Activated T-cell treated with anti-CD3 and anti-CD28 coated beads, Interleukin-2, amount 50 U/mL, for 4 hours (primary cell): ENCODE measurements around the gene SGSM1. TPM values are rescaled to one million over a fixed set of nuclear protein-coding genes. Genes with fewer than 3 reads are reported as not detected.
"Not testable (repeated sequence)": the region's sequence is repeated elsewhere in the genome, so short reads cannot be mapped to it uniquely, and the experiment has no call there.

Experiments used
- ATAC-seq, 2 donors: fragments of 200-7000 bp; cut with Tn5 transposase; one replicate each; pipeline ENCODE4 v1.10.0; 2021
- DNase-seq: peaks from one replicate; pipeline ENCODE4 v3.0.0-alpha.2; 2020
- H3K27me3 Mint-ChIP-seq: one replicate; pipeline ENCODE4 v1.8.0; 2021; ENCODE audit warnings: low read depth, mixed read lengths
- H3K36me3 Mint-ChIP-seq: one replicate; pipeline ENCODE4 v1.8.0; 2022; ENCODE audit warnings: mixed read lengths; ENCODE audit not compliant: insufficient read depth
- H3K4me1 Mint-ChIP-seq: one replicate; pipeline ENCODE4 v1.8.0; 2021; ENCODE audit warnings: low read depth, mixed read lengths
- H3K4me3 Mint-ChIP-seq: one replicate; pipeline ENCODE4 v1.8.0; 2021; ENCODE audit warnings: mild to moderate bottlenecking, moderate library complexity, mixed read lengths
- H3K9me3 Mint-ChIP-seq: one replicate; pipeline ENCODE4 v1.8.0; 2021; ENCODE audit warnings: mixed read lengths
- total RNA-seq, 3 donors: library from RNA; stranded (reverse); gene quantifications; one replicate each; pipeline ENCODE4 v1.2.1, GENCODE V29; 2021

Gene SGSM1
- total RNA-seq, 3 donors from 2014 or later: 0.03 to 0.98 (median 0.05) TPM

DNA sequence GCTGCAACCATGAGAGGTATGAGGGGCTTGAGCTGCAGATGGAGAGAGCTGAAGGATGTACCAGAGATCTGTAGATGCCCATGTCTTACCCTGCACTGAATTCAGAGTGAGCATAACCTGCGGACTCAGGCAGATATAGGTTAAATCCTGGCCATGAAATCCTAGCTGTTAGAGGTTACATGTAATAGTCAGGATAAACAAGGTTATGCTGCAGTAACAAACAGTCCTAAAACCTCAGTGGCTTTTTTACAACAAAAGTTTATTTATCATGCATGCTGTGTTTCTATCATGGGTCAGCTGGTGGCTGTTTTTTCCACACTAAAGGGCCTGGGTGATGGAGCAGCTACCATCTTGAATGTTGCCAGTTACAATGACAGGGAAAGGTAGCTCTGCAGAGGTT lies 70.7 kb downstream of the SGSM1 start:
- Mint-ChIP-seq H3K4me1 (no peaks in the 10 kb centered on the region), H3K4me3 (no peak overlapping the region), H3K27me3 (no peaks in the 10 kb centered on the region), H3K36me3 (peaks cover 2% of the 10 kb centered on the region), H3K9me3 (no peaks in the 10 kb centered on the region)
- no peak for DNase-seq
- ATAC-seq: no peak

DNA sequence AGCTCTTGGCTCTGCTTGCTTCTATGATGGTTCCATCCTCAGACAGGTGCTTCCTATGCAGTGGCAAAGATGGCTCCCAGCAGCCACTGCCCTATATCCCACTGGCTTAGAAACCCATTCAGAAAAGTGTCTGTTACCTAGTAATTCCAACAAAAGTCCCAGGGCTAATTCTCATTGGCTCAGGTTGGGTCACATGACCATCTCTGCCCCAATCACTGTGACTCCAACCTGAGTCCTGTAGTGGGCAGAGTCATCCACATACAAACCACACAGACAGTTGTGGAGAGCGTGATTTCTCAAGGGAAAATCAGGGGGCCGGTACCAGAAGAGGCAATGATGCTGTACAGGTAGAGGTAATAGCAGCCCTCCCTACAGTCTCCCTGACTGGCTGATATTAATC lies 73.0 kb downstream of the SGSM1 start:
- no peaks in the 10 kb centered on the region for H3K4me1 Mint-ChIP-seq
- H3K27me3 Mint-ChIP-seq: no peaks in the 10 kb centered on the region
- peaks cover 2% of the 10 kb centered on the region for H3K36me3 Mint-ChIP-seq
- ATAC-seq (no peak), DNase-seq (no peak)
- no peak overlapping the region for H3K4me3 Mint-ChIP-seq
- no peaks in the 10 kb centered on the region for H3K9me3 Mint-ChIP-seq

GRCh38 chr22:24883432-24883831 lies 77.4 kb downstream of the SGSM1 start:
- peaks cover 3% of the 10 kb centered on the region for H3K36me3 Mint-ChIP-seq
- H3K4me3 Mint-ChIP-seq: no peak overlapping the region
- no peak for ATAC-seq
- H3K9me3 Mint-ChIP-seq: no peaks in the 10 kb centered on the region
- H3K4me1 Mint-ChIP-seq: no peaks in the 10 kb centered on the region
- no peaks in the 10 kb centered on the region for H3K27me3 Mint-ChIP-seq
- no peak for DNase-seq

GRCh38 chr22:24887260-24887659 lies 81.2 kb downstream of the SGSM1 start:
- ATAC-seq: no peak
- Mint-ChIP-seq H3K4me1 (no peaks in the 10 kb centered on the region), H3K27me3 (no peaks in the 10 kb centered on the region), H3K4me3 (no peak overlapping the region), H3K9me3 (no peaks in the 10 kb centered on the region), H3K36me3 (peaks cover 3% of the 10 kb centered on the region)
- DNase-seq: no peak

- Mint-ChIP-seq H3K36me3 (no peaks in the 10 kb centered on the region), H3K4me1 (no peaks in the 10 kb centered on the region), H3K4me3 (no peak overlapping the region), H3K27me3 (no peaks in the 10 kb centered on the region), H3K9me3 (no peaks in the 10 kb centered on the region)
- no peak for ATAC-seq
- DNase-seq: no peak
Observed at GRCh38 chr22:24893341-24894070, 87.5 kb downstream of the SGSM1 start.

DNA sequence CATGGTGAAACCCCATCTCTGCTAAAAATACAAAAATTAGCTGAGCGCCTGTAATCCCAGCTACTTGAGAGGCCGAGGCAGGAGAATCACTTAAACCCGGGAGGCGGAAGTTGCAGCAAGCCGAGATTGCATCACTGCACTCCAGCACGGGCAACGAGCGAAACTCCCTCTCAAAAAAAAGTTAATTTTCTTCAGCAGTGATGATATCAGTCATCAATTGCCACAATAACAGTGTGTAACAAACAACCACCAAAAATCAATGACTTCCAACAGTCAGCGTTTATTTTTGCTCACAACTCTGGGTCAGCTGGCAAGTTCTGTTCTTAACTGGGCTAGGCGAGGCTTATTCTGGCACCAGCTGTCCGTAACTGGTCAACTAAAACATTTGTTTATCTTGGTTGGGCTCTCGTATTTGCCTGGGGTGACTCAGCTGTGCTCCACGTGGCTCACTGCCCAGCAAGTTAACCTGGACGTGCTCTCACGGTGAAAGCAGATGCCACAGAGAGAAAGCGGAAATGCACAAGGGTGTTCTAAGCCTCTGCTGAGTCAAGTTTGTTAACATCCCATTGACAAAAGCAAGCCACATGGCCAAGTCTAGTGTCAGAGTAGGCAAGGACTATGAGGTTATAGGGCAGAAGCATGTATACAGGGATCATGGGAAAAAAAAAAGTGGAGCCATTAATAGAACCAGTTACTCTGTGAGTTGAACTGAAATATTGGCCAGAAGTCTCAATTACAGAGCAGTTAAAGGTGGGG lies 88.4 kb downstream of the SGSM1 start:
- H3K9me3 Mint-ChIP-seq: no peaks in the 10 kb centered on the region
- no peak overlapping the region for H3K4me3 Mint-ChIP-seq
- ATAC-seq: no peak
- H3K4me1 Mint-ChIP-seq: no peaks in the 10 kb centered on the region
- no peaks in the 10 kb centered on the region for H3K36me3 Mint-ChIP-seq
- no peak for DNase-seq
- no peaks in the 10 kb centered on the region for H3K27me3 Mint-ChIP-seq

GRCh38 chr22:24894998-24895397 lies 89.0 kb downstream of the SGSM1 start:
- DNase-seq (no peak), ATAC-seq (no peak)
- Mint-ChIP-seq H3K9me3 (no peaks in the 10 kb centered on the region), H3K4me3 (no peak overlapping the region), H3K4me1 (no peaks in the 10 kb centered on the region), H3K36me3 (no peaks in the 10 kb centered on the region), H3K27me3 (no peaks in the 10 kb centered on the region)

GRCh38 chr22:24901448-24901847 lies 95.4 kb downstream of the SGSM1 start:
- ATAC-seq: no peak
- H3K4me3 Mint-ChIP-seq: no peak overlapping the region
- peaks cover 18% of the 10 kb centered on the region for H3K36me3 Mint-ChIP-seq
- no peak for DNase-seq
- peaks cover 16% of the 10 kb centered on the region for H3K9me3 Mint-ChIP-seq
- no peaks in the 10 kb centered on the region for H3K27me3 Mint-ChIP-seq
- H3K4me1 Mint-ChIP-seq: no peaks in the 10 kb centered on the region

GRCh38 chr22:24905909-24906308 lies 99.9 kb downstream of the SGSM1 start:
- Mint-ChIP-seq H3K4me3 (no peak overlapping the region), H3K27me3 (no peaks in the 10 kb centered on the region), H3K36me3 (peaks cover 20% of the 10 kb centered on the region), H3K9me3 (peaks cover 16% of the 10 kb centered on the region), H3K4me1 (no peaks in the 10 kb centered on the region)
- no peak for ATAC-seq
- DNase-seq: no peak

- ATAC-seq, H3K27me3 Mint-ChIP-seq, DNase-seq, H3K4me1 Mint-ChIP-seq, H3K4me3 Mint-ChIP-seq: not testable (repeated sequence)
- H3K9me3 Mint-ChIP-seq: peaks cover 16% of the 10 kb centered on the region
- H3K36me3 Mint-ChIP-seq: peaks cover 20% of the 10 kb centered on the region
Observed at GRCh38 chr22:24907101-24907500, 101.1 kb downstream of the SGSM1 start.

DNA sequence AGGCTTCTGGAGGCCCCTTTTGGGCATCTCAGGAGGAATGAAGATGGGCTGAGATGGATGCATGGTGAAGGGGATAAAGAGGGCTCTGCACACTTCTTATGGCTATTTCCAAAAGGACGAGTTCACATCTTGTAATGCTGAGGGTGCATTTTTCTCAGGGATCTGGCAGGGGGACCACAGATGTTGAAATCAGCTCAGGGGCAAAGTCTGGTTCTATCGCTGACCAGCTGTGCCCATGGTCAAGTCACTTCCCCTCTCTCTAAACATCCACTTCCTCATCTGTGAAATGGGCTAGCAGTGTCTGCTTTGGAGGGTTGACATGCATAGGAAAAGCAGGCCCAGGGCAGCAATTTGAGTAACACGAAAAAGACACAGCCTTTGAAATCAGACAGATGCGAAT lies 114.0 kb downstream of the SGSM1 start:
- ATAC-seq (no peak), DNase-seq (no peak)
- H3K27me3 Mint-ChIP-seq: no peaks in the 10 kb centered on the region
- no peaks in the 10 kb centered on the region for H3K9me3 Mint-ChIP-seq
- H3K4me3 Mint-ChIP-seq: no peak overlapping the region
- peaks cover 1% of the 10 kb centered on the region for H3K36me3 Mint-ChIP-seq
- H3K4me1 Mint-ChIP-seq: no peaks in the 10 kb centered on the region

- DNase-seq: no peak
- H3K27me3 Mint-ChIP-seq: peaks cover 8% of the 10 kb centered on the region
- H3K36me3 Mint-ChIP-seq: no peaks in the 10 kb centered on the region
- H3K4me1 Mint-ChIP-seq: no peaks in the 10 kb centered on the region
- ATAC-seq: no peak
- H3K4me3 Mint-ChIP-seq: no peak overlapping the region
- no peaks in the 10 kb centered on the region for H3K9me3 Mint-ChIP-seq
Observed at GRCh38 chr22:24925586-24926427, 119.8 kb downstream of the SGSM1 start.

- DNase-seq: no peak
- Mint-ChIP-seq H3K4me1 (no peaks in the 10 kb centered on the region), H3K27me3 (peaks cover 8% of the 10 kb centered on the region), H3K9me3 (no peaks in the 10 kb centered on the region), H3K4me3 (no peak overlapping the region), H3K36me3 (no peaks in the 10 kb centered on the region)
- no peak for ATAC-seq
Observed at GRCh38 chr22:24926428-24926725, 120.4 kb downstream of the SGSM1 start.

- H3K9me3 Mint-ChIP-seq: no peaks in the 10 kb centered on the region
- no peaks in the 10 kb centered on the region for H3K4me1 Mint-ChIP-seq
- H3K27me3 Mint-ChIP-seq: peaks cover 8% of the 10 kb centered on the region
- DNase-seq (no peak), ATAC-seq (no peak)
- no peaks in the 10 kb centered on the region for H3K36me3 Mint-ChIP-seq
- no peak overlapping the region for H3K4me3 Mint-ChIP-seq
Observed at GRCh38 chr22:24926849-24927579, 121.0 kb downstream of the SGSM1 start.
